Measurements from ENCODE around the gene NCOR2. TPM values are rescaled to one million over a fixed set of nuclear protein-coding genes. Genes with fewer than 3 reads are reported as not detected.

Gene NCOR2
- total and polyA plus RNA-seq, 2 donors (not counting 1 experiment from before 2014, with no cell fraction given) = 25.9 to 144 TPM

DNA sequence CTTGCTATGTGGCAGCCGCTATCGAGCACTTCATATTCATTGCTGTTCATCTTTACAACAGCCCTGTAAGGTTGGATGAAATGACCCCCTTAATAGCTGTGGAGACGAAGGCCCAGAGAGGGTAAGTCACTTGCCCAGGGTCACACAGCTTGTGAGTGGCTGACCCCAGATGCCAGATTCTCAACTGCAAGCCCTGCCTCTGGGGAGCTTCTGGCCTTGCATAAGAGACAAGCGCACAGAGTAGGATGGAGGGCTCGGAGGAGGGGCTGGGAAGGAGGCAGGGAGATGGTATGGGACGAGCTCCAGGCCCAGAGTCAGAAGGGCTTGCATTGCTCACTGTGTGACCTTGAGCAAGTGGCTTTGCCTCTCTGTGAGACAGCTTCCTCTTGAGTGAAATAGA lies 27.4 kb upstream of the NCOR2 start:
- Histone ChIP-seq H3K79me2 (ENCODE audit: control insufficient read depth, insufficient read depth, low read length) (no peaks in the 10 kb centered on the region), H2AFZ (ENCODE audit: insufficient read depth, low read depth, low read length, poor library complexity, severe bottlenecking) (no peak overlapping the region), H3K4me1 (ENCODE audit: control insufficient read depth in 2 of 2, insufficient read depth in 2 of 2, low read length in 2 of 2) (peaks cover 17 to 24% of the 10 kb centered on the region in 2 donors), H3K36me3 (replicated peaks in 1 of 2; ENCODE audit: control extremely low read depth in 1 of 2, control insufficient read depth in 1 of 2, extremely low read depth in 1 of 2, insufficient read depth in 2 of 2, low read length in 1 of 2) (no peaks in the 10 kb centered on the region), H3K27me3 (replicated peaks in 1 of 4; ENCODE audit: control extremely low read depth in 1 of 4, control insufficient read depth in 3 of 4, insufficient read depth in 4 of 4, low read length in 3 of 4) (peaks cover 0 to 2% (median 0%) of the 10 kb centered on the region in 4 experiments), H3K9me3 (ENCODE audit: control extremely low read depth in 1 of 3, control insufficient read depth in 2 of 3, insufficient read depth in 1 of 3, low read length in 2 of 3) (peaks cover 0 to 3% (median 0%) of the 10 kb centered on the region in 3 donors), H3K4me2 (replicated peaks; ENCODE audit: low read depth, low read length, poor library complexity, severe bottlenecking) (no peak overlapping the region), H4K20me1 (ENCODE audit: control insufficient read depth, insufficient read depth, low read length, poor library complexity, severe bottlenecking) (peaks cover 5% of the 10 kb centered on the region), H3K27ac (ENCODE audit: low read length in 2 of 2) (no peak overlapping the region), H3K4me3 (ENCODE audit: control extremely low read depth in 1 of 5, extremely low read depth in 1 of 5, insufficient read depth in 1 of 5, low read depth in 2 of 5, low read length in 4 of 5) (no peak overlapping the region), H3K9ac (ENCODE audit: low read length) (no peak overlapping the region)
- CTCF ChIA-PET = interaction anchor here (0.6 to 1.3 kb wide), 2 partner anchors 148 to 171 kb away, joined by 3 read pairs; no protein-coding TSS in a partner anchor
- intact Hi-C loops (cut with micrococcal nuclease) = loop anchor here (5.0 kb wide), 1 partner anchor 203 kb away; no protein-coding TSS in a partner anchor
- DNase-seq = no peak
- Mint-ChIP-seq H3K27ac (peak overlapping the region; percentile 3), H3K27me3 (peaks cover 10% of the 10 kb centered on the region), H3K9me3 (ENCODE audit: insufficient read depth) (no peaks in the 10 kb centered on the region), H3K4me3 (no peak overlapping the region), H3K4me1 (peaks cover 19% of the 10 kb centered on the region)
- TF ChIP-seq EZH2 (IDR thresholded peaks at IDR 0.05; ENCODE audit: borderline replicate concordance, insufficient read depth, low read depth, low read length, poor library complexity, severe bottlenecking) = no peak
- no peak for TF ChIP-seq CTCF (IDR thresholded peaks at IDR 0.05)
- WGBS (ENCODE audit: insufficient coverage) = 96% methylated on average over 4 of the region's 6 CpGs
- POLR2A ChIA-PET = no interaction called here
- no peak for ATAC-seq (ENCODE audit: low read depth)

DNA sequence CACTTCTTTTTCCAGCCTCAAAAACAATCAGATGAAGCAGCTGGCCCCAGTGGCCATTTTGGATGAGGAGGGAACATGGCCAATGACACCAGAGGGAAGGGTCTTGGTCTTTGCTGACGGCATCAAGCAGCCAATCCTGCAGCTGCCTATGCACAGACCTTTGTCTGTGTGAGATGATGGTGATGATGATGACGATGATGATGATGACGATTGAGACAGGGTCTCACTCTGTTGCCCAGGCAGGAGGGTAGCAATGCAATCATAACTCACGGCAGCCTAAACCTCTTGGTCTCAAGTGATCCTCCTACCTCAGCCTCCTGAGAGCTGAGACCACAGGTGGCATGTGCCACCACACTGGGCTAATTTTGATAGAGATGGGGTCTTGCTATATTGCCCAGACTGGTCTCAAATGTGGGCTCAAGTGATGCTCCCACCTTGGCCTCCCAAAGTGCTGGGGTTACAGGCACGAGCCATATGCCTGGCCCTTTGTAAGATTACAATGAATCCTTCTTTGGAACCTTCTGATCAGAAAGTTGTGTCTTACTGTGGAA lies 26.5 kb upstream of the NCOR2 start:
- peaks cover 5% of the 10 kb centered on the region for H4K20me1 ChIP-seq (ENCODE audit: control insufficient read depth, insufficient read depth, low read length, poor library complexity, severe bottlenecking)
- TF ChIP-seq CTCF (IDR thresholded peaks at IDR 0.05) (no peak), EZH2 (IDR thresholded peaks at IDR 0.05; ENCODE audit: borderline replicate concordance, insufficient read depth, low read depth, low read length, poor library complexity, severe bottlenecking) (no peak)
- H3K4me2 ChIP-seq (replicated peaks; ENCODE audit: low read depth, low read length, poor library complexity, severe bottlenecking) = no peak overlapping the region
- DNase-seq (no peak), ATAC-seq (ENCODE audit: low read depth) (no peak)
- H3K79me2 ChIP-seq (ENCODE audit: control insufficient read depth, insufficient read depth, low read length) = no peaks in the 10 kb centered on the region
- no peak overlapping the region for H3K27ac ChIP-seq (ENCODE audit: low read length in 2 of 2)
- Mint-ChIP-seq H3K4me3 (no peak overlapping the region), H3K27ac (no peak overlapping the region), H3K9me3 (ENCODE audit: insufficient read depth) (no peaks in the 10 kb centered on the region), H3K4me1 (peaks cover 22% of the 10 kb centered on the region), H3K27me3 (peaks cover 6% of the 10 kb centered on the region)
- no peak overlapping the region for H2AFZ ChIP-seq (ENCODE audit: insufficient read depth, low read depth, low read length, poor library complexity, severe bottlenecking)
- H3K9ac ChIP-seq (ENCODE audit: low read length) = no peak overlapping the region
- intact Hi-C loops (cut with micrococcal nuclease) = loop anchor here (5.0 kb wide), 1 partner anchor 202 kb away; no protein-coding TSS in a partner anchor
- POLR2A ChIA-PET = no interaction called here
- no peaks in the 10 kb centered on the region for H3K36me3 ChIP-seq (replicated peaks in 1 of 2; ENCODE audit: control extremely low read depth in 1 of 2, control insufficient read depth in 1 of 2, extremely low read depth in 1 of 2, insufficient read depth in 2 of 2, low read length in 1 of 2)
- CTCF ChIA-PET = interaction anchor here (0.6 to 1.3 kb wide), 2 partner anchors 147 to 172 kb away, joined by 3 read pairs; no protein-coding TSS in a partner anchor
- peaks cover 0 to 2% (median 0%) of the 10 kb centered on the region in 4 experiments for H3K27me3 ChIP-seq (replicated peaks in 1 of 4; ENCODE audit: control extremely low read depth in 1 of 4, control insufficient read depth in 3 of 4, insufficient read depth in 4 of 4, low read length in 3 of 4)
- peaks cover 18 to 26% of the 10 kb centered on the region in 2 donors for H3K4me1 ChIP-seq (ENCODE audit: control insufficient read depth in 2 of 2, insufficient read depth in 2 of 2, low read length in 2 of 2)
- no peak overlapping the region for H3K4me3 ChIP-seq (ENCODE audit: control extremely low read depth in 1 of 5, extremely low read depth in 1 of 5, insufficient read depth in 1 of 5, low read depth in 2 of 5, low read length in 4 of 5)
- no peaks in the 10 kb centered on the region for H3K9me3 ChIP-seq (ENCODE audit: control extremely low read depth in 1 of 3, control insufficient read depth in 2 of 3, insufficient read depth in 1 of 3, low read length in 2 of 3)
- 98% methylated on average over 3 of the region's 5 CpGs for WGBS (ENCODE audit: insufficient coverage)

All from B cell (primary cell).